Activated T-helper 2 cell treated with anti-CD3 and anti-CD28 coated beads, Interferon-gamma antibody, Interleukin-2, Interleukin-4, amounts not matched to agents 10 μg/mL and 5 μg/mL and 100 μg/mL, durations not matched to agents 14 hours and 24 hours and 36 hours (primary cell): ENCODE measurements around the gene FGFR3. TPM values are rescaled to one million over a fixed set of nuclear protein-coding genes. Genes with fewer than 3 reads are reported as not detected.
"Not testable (repeated sequence)": the region's sequence is repeated elsewhere in the genome, so short reads cannot be mapped to it uniquely, and the experiment has no call there.

Experiments
- DNase-seq: peaks from one replicate; pipeline ENCODE4 v3.0.0; 2021; ENCODE audit warnings: low spot score
- H3K27ac Mint-ChIP-seq: one replicate; pipeline ENCODE4 v1.8.0; 2021; ENCODE audit warnings: mixed read lengths
- H3K27me3 Mint-ChIP-seq: one replicate; pipeline ENCODE4 v1.8.0; 2021; ENCODE audit warnings: low read depth, mixed read lengths
- H3K36me3 Mint-ChIP-seq: one replicate; pipeline ENCODE4 v1.8.0; 2021; ENCODE audit warnings: low read depth, mixed read lengths
- H3K4me1 Mint-ChIP-seq: one replicate; pipeline ENCODE4 v1.8.0; 2021; ENCODE audit warnings: low read depth, mixed read lengths
- H3K4me3 Mint-ChIP-seq: one replicate; pipeline ENCODE4 v1.8.0; 2021; ENCODE audit warnings: low read depth, mild to moderate bottlenecking, moderate library complexity, mixed read lengths
- H3K9me3 Mint-ChIP-seq: one replicate; pipeline ENCODE4 v1.8.0; 2021; ENCODE audit warnings: mixed read lengths
- intact Hi-C: fragments of 100-400 bp; cut with micrococcal nuclease; formaldehyde crosslinking; loops from one replicate; pipeline ENCODE4 v1.15.1; 2023
- total RNA-seq: library from RNA; stranded (reverse); gene quantifications from 2 replicates; pipeline ENCODE4 v1.2.3, GENCODE V29; 2022

Gene FGFR3
- total RNA-seq, 1 donor from 2014 or later: 0.80 TPM

DNA sequence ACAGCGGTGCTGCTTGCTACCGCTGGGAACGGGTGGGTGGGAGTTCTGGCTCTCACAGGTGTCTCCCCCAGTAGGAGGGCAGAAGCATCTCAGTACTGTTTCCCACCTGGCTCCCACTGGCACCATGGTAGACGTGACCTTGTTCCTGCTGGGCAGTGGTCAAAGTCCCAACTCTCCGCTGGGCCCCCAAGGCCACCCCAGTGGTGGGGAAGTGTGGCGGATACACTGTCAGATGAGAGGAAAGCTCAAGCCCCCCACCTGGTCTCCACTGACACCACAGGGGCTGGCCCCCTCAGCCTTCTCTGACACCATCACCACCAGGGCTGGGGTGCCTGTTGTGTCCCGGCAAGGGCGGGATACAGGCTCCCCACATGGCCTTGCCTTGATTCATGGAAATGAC lies 38.2 kb downstream of the FGFR3 start:
- Mint-ChIP-seq H3K27ac (peak overlapping the region; percentile 2), H3K4me3 (no peak overlapping the region), H3K4me1 (peaks cover 12% of the 10 kb centered on the region), H3K9me3 (no peaks in the 10 kb centered on the region), H3K36me3 (peaks cover 51% of the 10 kb centered on the region), H3K27me3 (no peaks in the 10 kb centered on the region)
- DNase-seq: no peak
- intact Hi-C loops: no loop called here

GRCh38 chr4:1832690-1833089 lies 39.6 kb downstream of the FGFR3 start:
- peaks cover 12% of the 10 kb centered on the region for H3K4me1 Mint-ChIP-seq
- H3K27me3 Mint-ChIP-seq: no peaks in the 10 kb centered on the region
- intact Hi-C loops: no loop called here
- H3K27ac Mint-ChIP-seq: no peak overlapping the region
- H3K36me3 Mint-ChIP-seq: peaks cover 50% of the 10 kb centered on the region
- H3K9me3 Mint-ChIP-seq: no peaks in the 10 kb centered on the region
- DNase-seq: no peak
- no peak overlapping the region for H3K4me3 Mint-ChIP-seq

DNA sequence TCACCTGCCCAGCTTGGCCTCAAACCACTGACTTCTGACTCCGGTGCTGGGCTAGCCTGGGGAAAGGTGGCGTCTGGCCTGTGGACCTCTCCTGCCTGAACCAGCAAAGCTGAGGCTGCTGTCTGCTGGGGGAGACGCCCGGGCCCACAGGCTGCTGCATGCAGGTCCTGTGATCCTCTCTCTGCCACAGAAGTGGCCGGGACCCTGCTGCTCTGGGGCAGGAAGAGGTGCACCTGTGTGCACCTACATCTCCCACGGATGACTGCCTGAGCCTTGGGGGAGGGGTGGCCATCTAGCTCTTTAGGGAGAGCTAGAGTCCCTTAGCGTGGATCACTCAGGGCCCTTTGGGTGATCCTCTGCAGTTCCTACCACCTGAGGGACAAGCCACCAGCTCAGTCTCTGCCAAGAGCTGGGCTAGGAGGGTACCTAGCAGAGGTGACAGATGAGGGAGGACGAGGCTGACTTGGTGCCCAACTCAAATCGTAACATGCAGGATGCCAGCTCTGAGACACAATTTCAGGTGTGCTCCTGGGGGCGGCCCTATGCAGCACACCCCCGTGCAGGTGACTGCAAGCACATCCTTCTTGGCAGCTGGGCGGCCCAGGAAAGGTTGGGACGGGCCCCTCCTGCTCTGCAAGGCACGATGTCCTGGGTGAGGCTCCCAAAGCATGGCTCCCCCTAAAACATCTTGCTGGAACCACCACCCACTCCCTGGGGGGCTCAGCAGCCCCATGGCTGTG lies 40.4 kb downstream of the FGFR3 start:
- H3K4me3 Mint-ChIP-seq: no peak overlapping the region
- no peak overlapping the region for H3K27ac Mint-ChIP-seq
- H3K27me3 Mint-ChIP-seq: no peaks in the 10 kb centered on the region
- H3K9me3 Mint-ChIP-seq: no peaks in the 10 kb centered on the region
- intact Hi-C loops: no loop called here
- H3K36me3 Mint-ChIP-seq: peaks cover 52% of the 10 kb centered on the region
- no peak for DNase-seq
- peaks cover 12% of the 10 kb centered on the region for H3K4me1 Mint-ChIP-seq

GRCh38 chr4:1834047-1834775 lies 41.1 kb downstream of the FGFR3 start:
- Mint-ChIP-seq H3K27me3 (no peaks in the 10 kb centered on the region), H3K9me3 (no peaks in the 10 kb centered on the region), H3K4me3 (no peak overlapping the region), H3K36me3 (peaks cover 59% of the 10 kb centered on the region), H3K27ac (peak overlapping the region; percentile 24), H3K4me1 (peaks cover 12% of the 10 kb centered on the region)
- intact Hi-C loops: no loop called here
- DNase-seq: no peak

- H3K4me3 Mint-ChIP-seq, H3K27ac Mint-ChIP-seq, DNase-seq, H3K27me3 Mint-ChIP-seq, intact Hi-C loops, H3K9me3 Mint-ChIP-seq, H3K4me1 Mint-ChIP-seq: not testable (repeated sequence)
- H3K36me3 Mint-ChIP-seq: peaks cover 51% of the 10 kb centered on the region
Measured at GRCh38 chr4:1835836-1836235, 42.7 kb downstream of the FGFR3 start.

GRCh38 chr4:1836650-1837049 lies 43.6 kb downstream of the FGFR3 start:
- no peak overlapping the region for H3K4me3 Mint-ChIP-seq
- peaks cover 51% of the 10 kb centered on the region for H3K36me3 Mint-ChIP-seq
- H3K4me1 Mint-ChIP-seq: peaks cover 7% of the 10 kb centered on the region
- no peaks in the 10 kb centered on the region for H3K27me3 Mint-ChIP-seq
- no peak overlapping the region for H3K27ac Mint-ChIP-seq
- intact Hi-C loops: no loop called here
- H3K9me3 Mint-ChIP-seq: no peaks in the 10 kb centered on the region
- DNase-seq: no peak

DNA sequence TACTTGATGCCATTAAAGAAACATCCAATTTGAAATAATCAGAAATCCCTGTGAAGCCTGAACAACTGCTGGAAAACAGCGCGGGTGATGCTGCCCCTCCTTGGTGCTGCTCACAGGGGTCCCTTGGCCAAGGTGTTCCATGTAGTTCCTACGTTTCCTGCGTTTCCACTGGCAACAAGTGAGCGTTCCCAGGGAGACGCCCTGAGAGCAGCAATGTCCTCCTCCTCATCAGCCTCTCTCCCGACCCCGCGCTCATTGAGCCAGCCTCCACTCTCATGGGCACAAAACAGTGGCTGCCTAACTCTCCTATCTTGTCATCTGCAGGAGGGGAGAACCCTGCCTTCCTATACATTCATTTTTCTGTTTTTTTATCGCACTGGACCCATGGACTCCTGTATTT lies 44.0 kb downstream of the FGFR3 start:
- Mint-ChIP-seq H3K4me1 (peaks cover 8% of the 10 kb centered on the region), H3K9me3 (no peaks in the 10 kb centered on the region), H3K36me3 (peaks cover 49% of the 10 kb centered on the region), H3K27me3 (no peaks in the 10 kb centered on the region), H3K27ac (no peak overlapping the region), H3K4me3 (no peak overlapping the region)
- intact Hi-C loops: no loop called here
- DNase-seq: no peak

DNA sequence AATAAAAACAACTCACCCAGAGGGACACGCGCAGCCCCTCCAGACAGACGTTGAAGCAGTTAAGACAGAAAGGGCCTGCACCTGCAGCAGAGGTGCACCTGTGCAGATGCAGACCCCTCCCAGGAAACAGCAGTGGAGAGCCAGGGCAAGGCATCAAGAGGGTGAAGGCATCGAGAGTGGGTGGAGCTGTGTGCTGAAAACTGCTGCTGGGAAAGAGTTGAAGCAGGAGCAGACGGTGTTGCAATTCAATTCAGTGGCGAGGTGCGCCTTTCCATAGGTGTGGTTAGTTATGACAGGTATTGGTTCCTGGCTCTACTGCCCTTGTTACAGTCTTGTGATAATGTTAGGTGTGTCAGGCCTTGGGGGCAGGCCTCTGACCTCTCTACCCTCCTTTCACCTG lies 46.2 kb downstream of the FGFR3 start:
- intact Hi-C loops: no loop called here
- H3K27ac Mint-ChIP-seq: no peak overlapping the region
- no peaks in the 10 kb centered on the region for H3K27me3 Mint-ChIP-seq
- no peak for DNase-seq
- H3K36me3 Mint-ChIP-seq: peaks cover 60% of the 10 kb centered on the region
- H3K9me3 Mint-ChIP-seq: no peaks in the 10 kb centered on the region
- peaks cover 10% of the 10 kb centered on the region for H3K4me1 Mint-ChIP-seq
- no peak overlapping the region for H3K4me3 Mint-ChIP-seq

DNA sequence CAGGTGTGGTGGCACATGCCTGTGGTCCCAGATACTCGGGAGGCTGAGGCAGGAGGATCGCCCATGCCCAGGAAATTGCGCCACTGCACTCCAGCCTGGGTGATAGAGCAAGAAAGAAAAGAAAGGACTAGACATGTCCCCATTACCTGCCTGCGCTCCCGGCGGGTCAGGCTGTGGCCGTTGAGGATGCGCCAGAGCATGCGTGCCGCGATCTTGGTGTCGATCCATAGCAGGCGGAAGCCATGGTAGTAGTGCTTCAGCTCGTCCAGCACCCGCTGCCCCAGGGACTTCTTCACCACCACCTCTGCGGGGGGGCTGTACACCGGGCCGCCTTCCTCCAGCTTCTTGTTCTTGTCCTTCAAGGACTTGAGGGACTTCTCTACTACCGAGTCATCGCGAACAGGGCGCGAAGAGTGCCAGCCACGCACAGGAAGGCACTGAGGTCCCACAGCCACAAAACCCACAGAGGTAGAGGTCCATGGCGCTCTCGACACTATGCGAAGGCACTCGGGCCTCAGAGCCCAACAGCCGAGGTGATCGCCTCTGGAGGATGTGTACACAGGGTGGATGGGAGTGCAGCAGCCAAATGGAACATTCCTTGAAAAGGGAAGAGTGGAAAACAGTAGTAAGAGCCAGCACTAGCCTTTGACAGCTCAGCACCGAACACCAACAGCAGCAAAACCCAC lies 48.3 kb downstream of the FGFR3 start:
- intact Hi-C loops: no loop called here
- H3K27ac Mint-ChIP-seq: no peak overlapping the region
- H3K27me3 Mint-ChIP-seq: no peaks in the 10 kb centered on the region
- no peak for DNase-seq
- H3K9me3 Mint-ChIP-seq: no peaks in the 10 kb centered on the region
- peaks cover 48% of the 10 kb centered on the region for H3K36me3 Mint-ChIP-seq
- H3K4me3 Mint-ChIP-seq: no peak overlapping the region
- H3K4me1 Mint-ChIP-seq: peaks cover 9% of the 10 kb centered on the region

DNA sequence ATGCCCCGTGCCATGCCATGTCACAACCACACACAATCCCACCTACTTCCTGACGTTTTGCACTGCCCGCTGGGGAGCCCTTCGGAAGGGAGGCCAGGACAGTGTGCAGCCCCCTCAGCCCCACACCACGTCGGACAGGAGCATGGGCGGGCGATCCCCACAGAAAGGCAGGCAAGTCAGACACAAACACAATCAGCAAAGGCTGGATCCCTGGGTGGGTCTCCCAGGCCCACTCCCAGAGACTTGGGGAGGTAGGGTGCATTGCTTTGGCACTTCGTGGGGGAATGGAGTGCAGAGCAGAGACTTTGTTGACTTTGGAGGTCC lies 48.8 kb downstream of the FGFR3 start:
- no peak overlapping the region for H3K4me3 Mint-ChIP-seq
- H3K9me3 Mint-ChIP-seq: no peaks in the 10 kb centered on the region
- peaks cover 51% of the 10 kb centered on the region for H3K36me3 Mint-ChIP-seq
- H3K27ac Mint-ChIP-seq: no peak overlapping the region
- intact Hi-C loops: no loop called here
- no peak for DNase-seq
- H3K4me1 Mint-ChIP-seq: peaks cover 11% of the 10 kb centered on the region
- H3K27me3 Mint-ChIP-seq: no peaks in the 10 kb centered on the region

GRCh38 chr4:1842339-1842895 lies 49.3 kb downstream of the FGFR3 start:
- Mint-ChIP-seq H3K27ac (no peak overlapping the region), H3K4me1 (peaks cover 11% of the 10 kb centered on the region), H3K36me3 (peaks cover 53% of the 10 kb centered on the region), H3K27me3 (no peaks in the 10 kb centered on the region), H3K9me3 (no peaks in the 10 kb centered on the region), H3K4me3 (no peak overlapping the region)
- DNase-seq: no peak
- intact Hi-C loops: no loop called here

GRCh38 chr4:1842993-1843448 lies 49.9 kb downstream of the FGFR3 start:
- H3K9me3 Mint-ChIP-seq: no peaks in the 10 kb centered on the region
- no peak overlapping the region for H3K4me3 Mint-ChIP-seq
- DNase-seq: no peak
- H3K27ac Mint-ChIP-seq: no peak overlapping the region
- no peaks in the 10 kb centered on the region for H3K27me3 Mint-ChIP-seq
- H3K36me3 Mint-ChIP-seq: peaks cover 53% of the 10 kb centered on the region
- intact Hi-C loops: no loop called here
- peaks cover 11% of the 10 kb centered on the region for H3K4me1 Mint-ChIP-seq

GRCh38 chr4:1843852-1844251 lies 50.8 kb downstream of the FGFR3 start:
- H3K27ac Mint-ChIP-seq: no peak overlapping the region
- DNase-seq: no peak
- H3K27me3 Mint-ChIP-seq: no peaks in the 10 kb centered on the region
- peaks cover 11% of the 10 kb centered on the region for H3K4me1 Mint-ChIP-seq
- H3K9me3 Mint-ChIP-seq: no peaks in the 10 kb centered on the region
- H3K4me3 Mint-ChIP-seq: no peak overlapping the region
- peaks cover 47% of the 10 kb centered on the region for H3K36me3 Mint-ChIP-seq
- intact Hi-C loops: no loop called here
